NCI-H1105 treated with DMSO at 0.1 percent for 48 hours (cell line): Measurements from ENCODE around the gene WNT8B.

Source experiments
- DNase-seq: peaks from one replicate; lab custom pipeline; 2025; lab: John Stamatoyannopoulos, UW

Gene WNT8B

DNA sequence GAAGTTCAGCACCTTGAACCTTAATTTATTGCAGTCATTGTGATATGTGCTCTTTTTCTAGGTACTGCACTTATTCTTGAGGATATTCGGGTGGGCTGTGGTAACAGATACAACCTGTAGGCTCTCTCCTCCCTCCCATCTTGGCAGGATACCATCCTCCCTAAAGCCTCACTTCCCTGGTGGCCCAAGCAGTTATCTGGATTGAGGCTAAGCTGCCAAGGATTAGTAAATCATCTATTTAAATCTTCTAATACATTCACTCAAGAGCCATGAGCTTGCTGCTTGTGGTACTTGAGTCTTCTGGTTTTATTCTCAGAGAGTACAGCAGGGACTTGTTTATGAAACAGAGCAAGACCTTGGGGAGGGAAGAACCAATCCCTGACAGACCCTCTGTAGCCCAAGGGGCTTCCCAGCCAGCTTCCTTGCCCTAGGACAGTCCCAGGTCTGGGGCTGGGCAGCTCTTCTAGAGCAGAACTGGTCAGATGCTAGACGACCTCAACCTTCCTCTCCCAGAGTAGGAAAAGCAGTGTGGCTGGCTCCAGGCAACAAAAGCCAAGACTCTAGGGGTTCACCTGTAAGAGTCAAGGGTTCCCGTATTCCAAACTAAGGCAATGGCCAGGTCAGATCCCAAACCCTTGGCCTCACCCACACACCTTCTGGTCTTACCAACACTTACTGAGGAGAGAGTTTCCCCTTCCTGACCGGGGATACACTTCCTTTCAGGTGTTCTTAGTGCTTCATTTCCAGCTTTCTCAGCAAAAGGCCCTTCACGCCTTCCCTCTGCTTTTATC is 21.3 kb downstream of the WNT8B start:
- no peak for DNase-seq

GRCh38 chr10:100485366-100485765 is 22.6 kb downstream of the WNT8B start:
- DNase-seq, result no peak

- DNase-seq, result no peak
Measured at GRCh38 chr10:100485801-100486495, 23.1 kb downstream of the WNT8B start.

- no peak for DNase-seq
Measured at GRCh38 chr10:100487529-100487928, 24.7 kb downstream of the WNT8B start.

GRCh38 chr10:100489396-100489795 is 26.6 kb downstream of the WNT8B start:
- DNase-seq, result no peak

- no peak for DNase-seq
Measured at GRCh38 chr10:100490531-100490930, 27.7 kb downstream of the WNT8B start.

- DNase-seq, result no peak
Measured at GRCh38 chr10:100496567-100496966, 33.8 kb downstream of the WNT8B start.

DNA sequence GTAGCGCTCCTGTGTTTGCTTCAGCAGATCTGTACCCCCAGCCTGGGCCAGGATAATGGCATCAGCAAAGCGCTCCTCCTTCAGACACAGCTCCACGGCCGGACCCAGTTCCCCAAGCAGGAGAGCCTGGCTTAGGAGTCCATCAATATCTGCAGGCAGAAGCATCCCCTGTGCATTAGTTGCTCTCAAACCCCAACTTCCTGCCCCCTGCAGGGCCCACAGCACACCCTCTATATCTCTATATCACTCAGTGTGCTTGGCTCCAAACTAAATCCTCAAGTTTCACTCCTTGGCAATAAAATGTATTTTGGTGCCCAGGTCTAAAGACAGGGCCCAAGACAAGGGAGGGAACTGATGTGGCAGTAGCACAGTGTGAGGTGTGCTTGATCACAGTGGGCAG is 35.2 kb downstream of the WNT8B start:
- no peak for DNase-seq

- no peak for DNase-seq
Measured at GRCh38 chr10:100501423-100501822, 38.6 kb downstream of the WNT8B start.

DNA sequence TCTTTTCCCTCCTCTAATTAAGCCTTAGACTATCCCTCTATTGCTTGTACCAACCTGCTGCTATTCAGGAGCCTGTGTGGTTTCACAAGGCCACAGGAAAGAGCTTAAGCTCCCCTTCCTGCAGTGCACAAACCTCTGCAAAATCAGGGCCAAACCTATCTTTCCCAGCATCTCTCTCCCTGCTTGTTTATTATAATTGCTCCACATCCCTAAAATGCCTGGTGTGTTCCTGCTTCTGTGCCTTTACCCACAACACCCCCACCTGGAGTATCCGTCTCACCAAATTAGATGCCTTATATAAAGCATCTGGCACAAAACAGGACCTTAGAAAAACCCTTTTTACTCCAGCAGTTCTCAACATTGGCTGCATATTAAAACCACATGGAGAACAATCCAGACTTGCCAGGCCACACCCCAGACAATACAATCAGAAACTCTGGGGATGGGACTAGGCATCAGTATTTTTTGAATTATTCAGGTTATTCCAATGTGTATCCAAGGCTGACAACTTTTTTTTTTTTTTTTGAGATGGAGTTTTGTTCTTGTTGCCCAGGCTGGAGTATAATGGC is 40.2 kb downstream of the WNT8B start:
- DNase-seq, result no peak

- no peak for DNase-seq
Measured at GRCh38 chr10:100504096-100504495, 41.3 kb downstream of the WNT8B start.

- no peak for DNase-seq
Measured at GRCh38 chr10:100505164-100505563, 42.4 kb downstream of the WNT8B start.

- DNase-seq, result no peak
Measured at GRCh38 chr10:100506596-100507356, 44.0 kb downstream of the WNT8B start.

GRCh38 chr10:100507357-100507732 is 44.5 kb downstream of the WNT8B start:
- DNase-seq, result no peak

- no peak for DNase-seq
Measured at GRCh38 chr10:100508266-100508665, 45.5 kb downstream of the WNT8B start.

DNA sequence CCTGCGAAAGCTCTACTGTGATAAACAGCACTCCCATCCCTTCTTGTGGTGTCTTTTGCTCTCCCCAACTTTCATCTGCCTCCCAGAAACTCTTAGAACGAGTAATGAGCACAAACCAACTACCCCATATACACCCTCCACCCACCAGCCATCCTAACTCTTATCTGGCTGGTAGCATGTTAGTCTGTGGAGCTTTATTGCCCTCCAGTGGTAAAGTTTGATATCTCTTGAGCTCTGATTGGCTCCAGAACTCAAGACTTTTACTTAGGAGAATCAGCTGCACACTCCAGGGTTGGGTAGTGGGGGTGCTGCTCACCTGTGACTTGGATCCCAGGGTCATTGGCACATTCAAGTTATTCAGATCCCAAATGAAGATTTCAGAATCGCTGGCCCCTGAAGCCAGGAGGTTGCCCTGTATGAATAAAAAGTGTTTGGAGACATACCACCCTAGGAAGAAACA is 45.9 kb downstream of the WNT8B start:
- DNase-seq, result peak; percentile 20

GRCh38 chr10:100509241-100509840 is 46.5 kb downstream of the WNT8B start:
- no peak for DNase-seq

- DNase-seq, result no peak
Measured at GRCh38 chr10:100510533-100511308, 47.9 kb downstream of the WNT8B start.

GRCh38 chr10:100515612-100516011 is 52.8 kb downstream of the WNT8B start:
- DNase-seq, result no peak

- DNase-seq, result no peak
Measured at GRCh38 chr10:100516847-100517246, 54.0 kb downstream of the WNT8B start.

- DNase-seq, result peak; percentile 36
Measured at GRCh38 chr10:100518761-100519241, 56.0 kb downstream of the WNT8B start.
